Measurements from ENCODE around the gene PIF1. TPM values are rescaled to one million over a fixed set of nuclear protein-coding genes. Genes with fewer than 3 reads are reported as not detected.
A peak's percentile ranks its signal among the peaks of the same experiment; 100 is the strongest.

Gene PIF1
- total and polyA plus RNA-seq, 2 of the 4 experiments (the other 2 are of a cell fraction) = 3.9 to 19.9 TPM

DNA sequence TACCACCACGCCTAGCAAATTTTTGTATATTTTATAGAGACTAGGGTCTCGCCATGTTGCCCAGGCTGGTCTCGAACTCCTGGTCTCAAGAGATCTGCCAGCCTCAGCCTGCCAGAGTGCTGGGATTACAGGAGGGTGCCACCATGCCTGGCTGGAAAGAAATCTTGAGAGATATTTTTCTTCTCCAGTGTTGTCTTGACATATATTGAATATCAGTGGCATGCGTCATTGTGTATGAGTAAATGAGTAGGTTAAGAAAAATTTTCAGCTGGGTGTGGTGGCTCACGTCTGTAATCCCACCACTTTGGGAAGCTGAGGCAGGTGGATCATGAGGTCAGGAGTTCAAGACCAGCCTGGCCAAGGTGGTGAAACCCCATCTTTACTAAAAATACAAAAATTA is 3.5 kb upstream of the PIF1 start:
- H3K4me2 ChIP-seq (ENCODE audit: low read depth, low read length) = no peak overlapping the region
- CTCF ChIA-PET = no interaction called here
- DNase-seq (peak; percentile 41), ATAC-seq (ENCODE audit: low read depth) (no peak)
- H4K91ac ChIP-seq (ENCODE audit: insufficient read depth, low read depth, low read length) = no peak overlapping the region
- H3K36me3 ChIP-seq (ENCODE audit: control insufficient read depth, insufficient read depth, low read length) = no peaks in the 10 kb centered on the region
- H2AK9ac ChIP-seq (replicated peaks; ENCODE audit: low read depth, low read length, poor library complexity) = no peak overlapping the region
- H2AFZ ChIP-seq (replicated peaks; ENCODE audit: low read length, poor library complexity) = no peak overlapping the region
- H3K4me1 ChIP-seq (ENCODE audit: control insufficient read depth, insufficient read depth, low read length) = peaks cover 4% of the 10 kb centered on the region; the same call in 1 of the 2 replicates
- no peak overlapping the region for H3K18ac ChIP-seq (ENCODE audit: low read depth, low read length)
- BruUV-seq (replicated peaks) = no TSS peak
- no peaks in the 10 kb centered on the region for H3K27me3 ChIP-seq (ENCODE audit: control insufficient read depth, insufficient read depth, low read length)
- H2BK15ac ChIP-seq (ENCODE audit: low read depth, low read length) = no peak overlapping the region
- intact Hi-C loops (cut with micrococcal nuclease) (no loop called here), dilution Hi-C loops (cut with HindIII; ENCODE audit: low sequenced_read_pairs, unreplicated experiment) (no loop called here), in situ Hi-C loops (cut with MboI; ENCODE audit: low sequenced_read_pairs) (no loop called here)
- H3K14ac ChIP-seq (replicated peaks; ENCODE audit: low read depth, low read length) = no peak overlapping the region
- TF ChIP-seq RCOR1 (IDR thresholded peaks at IDR 0.05; ENCODE audit: insufficient replicate concordance, low read length) (no peak), BHLHE40 (IDR thresholded peaks at IDR 0.05; ENCODE audit: low read depth, low read length) (no peak), MXI1 (IDR thresholded peaks at IDR 0.05; ENCODE audit: borderline replicate concordance, low read depth, low read length) (no peak), CEBPB (IDR thresholded peaks at IDR 0.05; ENCODE audit: low read depth, low read length) (no peak), CHD1 (IDR thresholded peaks at IDR 0.05; ENCODE audit: low read depth, low read length) (no peak), NFE2L2 (IDR thresholded peaks at IDR 0.05; ENCODE audit: low read depth, low read length) (no peak), POLR2A (IDR thresholded peaks at IDR 0.05; ENCODE audit: low read depth, low read length) (no peak), MAZ (IDR thresholded peaks at IDR 0.05; ENCODE audit: borderline replicate concordance, low read depth, low read length) (no peak), FOS (IDR thresholded peaks at IDR 0.05; ENCODE audit: low read depth, low read length) (no peak)
- TF ChIP-seq, protein P1, sequence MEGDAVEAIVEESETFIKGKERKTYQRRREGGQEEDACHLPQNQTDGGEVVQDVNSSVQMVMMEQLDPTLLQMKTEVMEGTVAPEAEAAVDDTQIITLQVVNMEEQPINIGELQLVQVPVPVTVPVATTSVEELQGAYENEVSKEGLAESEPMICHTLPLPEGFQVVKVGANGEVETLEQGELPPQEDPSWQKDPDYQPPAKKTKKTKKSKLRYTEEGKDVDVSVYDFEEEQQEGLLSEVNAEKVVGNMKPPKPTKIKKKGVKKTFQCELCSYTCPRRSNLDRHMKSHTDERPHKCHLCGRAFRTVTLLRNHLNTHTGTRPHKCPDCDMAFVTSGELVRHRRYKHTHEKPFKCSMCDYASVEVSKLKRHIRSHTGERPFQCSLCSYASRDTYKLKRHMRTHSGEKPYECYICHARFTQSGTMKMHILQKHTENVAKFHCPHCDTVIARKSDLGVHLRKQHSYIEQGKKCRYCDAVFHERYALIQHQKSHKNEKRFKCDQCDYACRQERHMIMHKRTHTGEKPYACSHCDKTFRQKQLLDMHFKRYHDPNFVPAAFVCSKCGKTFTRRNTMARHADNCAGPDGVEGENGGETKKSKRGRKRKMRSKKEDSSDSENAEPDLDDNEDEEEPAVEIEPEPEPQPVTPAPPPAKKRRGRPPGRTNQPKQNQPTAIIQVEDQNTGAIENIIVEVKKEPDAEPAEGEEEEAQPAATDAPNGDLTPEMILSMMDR (conservative IDR thresholded peaks at IDR 0.05; ENCODE audit: low read depth, low read length) = no peak
- no peak overlapping the region for H2AK5ac ChIP-seq (ENCODE audit: low read depth, low read length)
- POLR2A ChIA-PET (ENCODE audit: unreplicated experiment) = no interaction called here
- no peak overlapping the region for H3K4ac ChIP-seq (ENCODE audit: low read depth, low read length)
- H3K56ac ChIP-seq (ENCODE audit: extremely low read depth, insufficient read depth, low read length) = no peak overlapping the region
- H3K9me1 ChIP-seq (ENCODE audit: insufficient read depth, low read length) = no peaks in the 10 kb centered on the region; the same call in 1 of the 2 replicates
- no peak overlapping the region for H3K27ac ChIP-seq (ENCODE audit: insufficient read depth, low read length)
- no peak overlapping the region for H2BK120ac ChIP-seq (ENCODE audit: low read depth, low read length)
- no peak overlapping the region for H3K23ac ChIP-seq (ENCODE audit: low read depth, low read length)
- no peaks in the 10 kb centered on the region for H3K9me3 ChIP-seq (ENCODE audit: control insufficient read depth, insufficient read depth, low read length)
- H3K79me1 ChIP-seq (ENCODE audit: low read depth in 1 of 2, low read length in 2 of 2) = peaks cover 0 to 19% of the 10 kb centered on the region in 2 experiments; a peak in 2 of 4 replicates
- H2BK5ac ChIP-seq (ENCODE audit: low read depth, low read length, poor library complexity, severe bottlenecking) = no peak overlapping the region
- 0 out of 2 replicates have a peak, but pooled peaks cover 3% of the 10 kb centered on the region for H4K20me1 ChIP-seq (ENCODE audit: insufficient read depth, low read length)
- H3K9ac ChIP-seq (ENCODE audit: low read depth, low read length) = no peak overlapping the region
- no peak overlapping the region for H3K4me3 ChIP-seq (ENCODE audit: insufficient read depth, low read depth, low read length)
- 40% methylated on average over 2 of the region's 5 CpGs; no CpG with 5 or more reads in 1 of the 2 experiments for WGBS, 2 experiments (ENCODE audit: extremely low coverage in 2 of 2, insufficient read length in 1 of 2)
- no peak overlapping the region for H4K8ac ChIP-seq (ENCODE audit: low read depth in 2 of 2, low read length in 2 of 2)
- H4K5ac ChIP-seq (ENCODE audit: low read depth, low read length) = no peak overlapping the region
- no peak overlapping the region for H2BK20ac ChIP-seq (ENCODE audit: low read depth, low read length)

Measured in IMR-90 (cell line).